Bone marrow (tissue), 2 donors: ENCODE results near the gene SLC39A13.
A peak's percentile ranks its signal among the peaks of the same experiment; 100 is the strongest.

ENCODE experiments used
- DNase-seq, 2 donors: peaks; one replicate each; lab custom pipeline; 2025; lab: John Stamatoyannopoulos, UW

SLC39A13 gene

DNA sequence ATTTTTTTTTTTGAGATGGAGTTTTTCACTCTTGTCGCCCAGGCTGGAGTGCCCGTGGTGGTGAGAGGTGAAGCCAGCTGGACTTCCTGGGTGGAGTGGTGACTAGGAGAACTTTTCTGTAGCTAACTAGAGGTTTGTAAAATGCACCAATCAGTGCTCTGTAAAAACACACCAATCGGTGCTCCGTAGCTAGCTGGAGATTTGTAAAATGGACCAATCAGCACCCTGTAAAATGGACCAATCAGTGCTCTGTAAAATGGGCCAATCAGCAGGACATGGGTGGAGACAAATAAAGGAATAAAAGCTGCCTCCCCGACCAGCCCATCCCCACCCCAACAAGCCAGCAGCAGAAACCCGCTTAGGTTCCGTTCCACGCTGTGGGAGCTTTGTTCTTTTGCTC, 45.0 kb downstream of the SLC39A13 start:
- no peak for DNase-seq

DNA sequence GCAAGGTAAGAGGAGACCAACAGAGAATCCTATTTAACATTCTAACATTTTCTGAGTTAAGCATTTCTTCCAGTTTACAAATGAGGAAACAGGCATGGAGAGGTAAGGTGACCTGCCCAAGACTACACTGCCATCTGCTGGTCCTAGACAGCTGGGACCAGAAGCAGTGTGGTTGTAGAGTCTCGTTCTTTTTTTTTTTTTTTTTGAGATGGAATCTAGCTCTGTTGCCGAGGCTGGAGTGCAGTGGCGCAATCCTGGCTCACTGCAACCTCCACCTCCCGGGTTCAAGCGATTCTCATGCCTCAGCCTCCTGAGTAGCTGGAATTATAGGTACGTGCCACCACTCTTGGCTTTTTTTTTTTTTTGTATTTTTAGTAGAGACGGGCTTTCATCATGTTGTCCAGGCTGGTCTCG, 45.9 kb downstream of the SLC39A13 start:
- DNase-seq: peak; percentile 5 to 83

DNA sequence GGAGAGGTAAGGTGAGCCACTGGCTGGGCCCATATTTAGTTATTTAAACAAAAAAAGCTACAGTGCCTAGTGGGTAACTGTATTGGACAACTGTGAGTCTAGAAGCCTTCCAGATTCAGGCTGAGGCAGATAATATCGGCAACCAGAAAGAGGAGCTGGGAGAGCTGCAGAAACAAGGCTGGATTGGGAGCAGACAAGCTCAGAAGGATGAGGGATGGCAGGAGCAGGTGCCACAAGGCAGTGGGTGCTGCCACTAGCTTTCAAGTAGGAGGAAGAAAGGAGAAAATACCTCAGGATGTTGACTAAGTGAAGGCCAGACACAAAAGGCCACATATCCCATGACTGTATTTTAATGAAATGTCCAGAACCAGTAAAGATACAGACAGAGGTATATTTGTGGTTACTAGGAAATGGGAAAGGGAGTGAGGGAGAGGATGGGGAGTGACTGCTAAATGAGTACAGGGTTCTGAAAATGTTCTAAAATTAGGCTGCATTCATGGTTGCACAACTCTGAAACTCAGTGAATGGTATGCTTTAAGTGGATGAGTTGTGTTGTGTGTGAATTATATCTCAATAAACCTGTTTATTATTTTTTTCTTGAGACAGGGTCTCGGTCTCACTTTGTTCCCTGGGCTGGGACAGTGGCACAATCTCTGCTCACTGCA, 52.3 kb downstream of the SLC39A13 start:
- no peak for DNase-seq

DNA sequence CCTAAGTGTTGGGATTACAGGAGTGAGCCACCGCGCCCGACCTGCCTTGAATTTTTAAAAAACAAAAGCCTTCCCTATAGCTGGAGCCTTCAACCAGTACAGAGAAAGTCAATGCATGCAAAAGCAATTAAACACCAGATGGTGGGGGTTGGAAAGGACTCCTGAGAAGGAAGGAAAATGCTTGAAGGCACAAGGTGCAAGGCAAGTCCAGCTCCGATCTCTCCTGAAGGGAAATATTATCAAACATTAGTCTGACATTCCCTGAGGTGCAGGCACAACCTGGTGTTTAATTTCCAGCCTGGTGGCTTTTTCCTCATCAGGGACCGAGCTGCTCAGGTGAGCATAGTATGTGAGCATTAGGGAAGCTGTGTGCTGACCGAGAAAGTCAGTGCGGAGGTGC, 53.5 kb downstream of the SLC39A13 start:
- DNase-seq: no peak

DNA sequence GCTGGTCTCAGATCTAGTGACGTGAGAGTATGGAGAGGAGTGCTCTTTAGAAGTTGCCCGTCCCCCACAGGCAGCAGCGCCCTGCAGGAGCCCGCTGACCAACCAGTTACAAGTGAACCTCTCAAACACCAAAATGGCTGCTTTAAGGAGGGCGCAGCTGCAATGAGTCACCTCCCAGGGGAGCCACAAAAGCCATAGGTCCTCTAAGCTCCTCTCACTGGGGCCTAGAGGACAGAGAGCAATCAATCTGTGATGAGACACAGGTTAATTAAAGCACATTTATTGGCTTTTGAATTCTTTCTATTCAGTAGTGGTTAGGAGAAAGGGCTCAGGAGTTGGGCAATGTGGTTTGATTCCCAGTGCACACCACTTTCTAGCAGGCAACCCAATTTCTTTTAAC, 56.1 kb downstream of the SLC39A13 start:
- DNase-seq: no peak
